ENCODE measurements around the gene CREB5. TPM values are rescaled to one million over a fixed set of nuclear protein-coding genes. Genes with fewer than 3 reads are reported as not detected.

Gene CREB5
- total RNA-seq, 4 donors from 2014 or later, result 0.88 to 31.4 (median 15.9) TPM

DNA sequence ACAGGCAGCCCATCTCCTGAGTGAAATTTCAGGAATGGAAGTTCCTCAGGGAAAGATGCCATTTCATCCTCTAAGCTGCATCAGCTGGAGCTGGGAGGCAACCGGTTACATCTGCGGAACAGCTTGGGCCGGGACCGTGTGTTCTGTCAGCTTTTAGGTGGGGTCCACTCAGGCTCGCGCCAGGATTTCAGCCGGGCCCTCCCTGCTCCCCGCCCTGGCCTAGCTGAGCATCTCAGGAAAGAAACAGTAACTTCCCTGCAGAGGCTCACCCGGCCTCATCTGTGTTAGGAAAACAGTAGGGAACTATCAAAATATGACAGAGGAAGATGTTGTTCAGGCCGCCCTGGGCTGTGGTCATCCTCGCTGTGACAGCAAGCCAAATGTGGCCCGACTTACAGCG is 435.4 kb downstream of the CREB5 start:
- H3K27ac ChIP-seq, result no peak overlapping the region
- H3K36me3 ChIP-seq, result no peaks in the 10 kb centered on the region
- H3K4me1 ChIP-seq, result no peaks in the 10 kb centered on the region
- no peak overlapping the region for H3K4me3 ChIP-seq
- H3K9me3 ChIP-seq, result no peaks in the 10 kb centered on the region
- H3K27me3 ChIP-seq, result no peaks in the 10 kb centered on the region
- peak in 1 of 3 donors; percentile 47 for DNase-seq
- TF ChIP-seq, protein P1, sequence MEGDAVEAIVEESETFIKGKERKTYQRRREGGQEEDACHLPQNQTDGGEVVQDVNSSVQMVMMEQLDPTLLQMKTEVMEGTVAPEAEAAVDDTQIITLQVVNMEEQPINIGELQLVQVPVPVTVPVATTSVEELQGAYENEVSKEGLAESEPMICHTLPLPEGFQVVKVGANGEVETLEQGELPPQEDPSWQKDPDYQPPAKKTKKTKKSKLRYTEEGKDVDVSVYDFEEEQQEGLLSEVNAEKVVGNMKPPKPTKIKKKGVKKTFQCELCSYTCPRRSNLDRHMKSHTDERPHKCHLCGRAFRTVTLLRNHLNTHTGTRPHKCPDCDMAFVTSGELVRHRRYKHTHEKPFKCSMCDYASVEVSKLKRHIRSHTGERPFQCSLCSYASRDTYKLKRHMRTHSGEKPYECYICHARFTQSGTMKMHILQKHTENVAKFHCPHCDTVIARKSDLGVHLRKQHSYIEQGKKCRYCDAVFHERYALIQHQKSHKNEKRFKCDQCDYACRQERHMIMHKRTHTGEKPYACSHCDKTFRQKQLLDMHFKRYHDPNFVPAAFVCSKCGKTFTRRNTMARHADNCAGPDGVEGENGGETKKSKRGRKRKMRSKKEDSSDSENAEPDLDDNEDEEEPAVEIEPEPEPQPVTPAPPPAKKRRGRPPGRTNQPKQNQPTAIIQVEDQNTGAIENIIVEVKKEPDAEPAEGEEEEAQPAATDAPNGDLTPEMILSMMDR (IDR thresholded peaks at IDR 0.05), result no peak
- TF ChIP-seq POLR2A (IDR thresholded peaks at IDR 0.05), result no peak

DNA sequence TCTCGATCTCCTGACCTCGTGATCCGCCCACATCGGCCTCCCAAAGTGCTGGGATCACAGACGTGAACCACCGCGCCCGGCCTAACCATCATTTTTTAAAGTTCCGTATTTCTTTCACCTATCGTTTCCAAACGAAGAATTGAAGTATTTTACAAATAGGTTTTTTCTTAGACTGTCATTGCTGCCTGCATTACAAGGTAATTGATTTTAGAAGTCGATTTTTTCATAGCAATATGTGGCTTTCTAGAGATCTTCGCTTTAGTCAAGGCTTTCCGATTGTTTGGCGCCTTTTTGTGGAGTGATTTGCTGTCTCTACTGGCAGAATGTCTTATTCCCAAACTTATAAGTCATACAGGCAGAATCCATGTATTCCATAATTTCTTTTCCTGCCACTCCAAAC is 436.6 kb downstream of the CREB5 start:
- H3K4me3 ChIP-seq, result no peak overlapping the region
- TF ChIP-seq, protein P1 (IDR thresholded peaks at IDR 0.05), result no peak
- no peak for TF ChIP-seq POLR2A (IDR thresholded peaks at IDR 0.05)
- no peak overlapping the region for H3K27ac ChIP-seq

DNA sequence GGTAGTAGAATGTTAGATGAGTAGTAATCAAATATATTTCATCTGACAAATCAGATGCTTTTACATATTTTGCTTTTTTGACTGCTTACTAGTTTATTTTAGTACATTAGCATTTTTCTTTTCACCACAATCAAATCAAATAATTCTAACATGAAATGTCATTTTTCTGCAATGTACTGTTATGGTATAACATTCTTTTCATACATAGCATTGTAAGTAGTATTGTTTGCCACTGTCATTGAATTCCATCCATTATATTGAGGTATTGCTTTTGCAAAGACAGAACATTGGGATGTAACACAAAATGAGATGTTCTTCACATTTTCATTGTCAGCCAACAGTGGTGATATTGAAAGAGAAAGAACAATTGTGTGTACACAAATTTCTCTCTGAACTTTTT is 438.4 kb downstream of the CREB5 start:
- Histone ChIP-seq H3K4me3 (no peak overlapping the region), H3K36me3 (no peaks in the 10 kb centered on the region), H3K27me3 (no peaks in the 10 kb centered on the region), H3K9me3 (no peaks in the 10 kb centered on the region), H3K27ac (no peak overlapping the region), H3K4me1 (peaks cover 0 to 10% (median 0%) of the 10 kb centered on the region in 4 donors)
- DNase-seq, result no peak
- TF ChIP-seq POLR2A (IDR thresholded peaks at IDR 0.05), result no peak
- TF ChIP-seq, protein P1 (IDR thresholded peaks at IDR 0.05), result no peak

More for the DNA sequence above, 436.6 kb downstream of the CREB5 start:
- Histone ChIP-seq H3K27me3 (no peaks in the 10 kb centered on the region), H3K36me3 (no peaks in the 10 kb centered on the region), H3K4me1 (peaks cover 0 to 9% (median 0%) of the 10 kb centered on the region in 4 donors), H3K9me3 (no peaks in the 10 kb centered on the region)
- no peak for DNase-seq

DNA sequence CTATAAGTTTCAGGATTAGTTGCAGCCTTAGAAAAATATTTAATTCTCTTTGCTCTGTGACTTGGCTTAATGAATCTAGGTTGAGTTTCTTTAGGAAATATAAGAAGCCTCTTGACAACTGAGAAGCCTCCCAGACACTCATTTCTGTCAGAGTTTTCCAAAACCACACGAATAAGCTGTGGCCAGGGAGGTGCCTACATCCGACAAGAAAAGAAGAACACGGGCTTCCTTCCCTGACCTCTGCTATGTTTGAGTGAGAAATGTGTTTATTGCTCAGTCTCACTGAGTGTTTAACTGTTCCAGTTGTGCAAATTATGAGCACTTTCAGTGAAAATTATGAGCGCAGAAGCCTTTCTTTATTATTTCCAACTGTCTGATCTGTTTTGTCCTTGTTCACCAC is 440.8 kb downstream of the CREB5 start:
- Histone ChIP-seq H3K36me3 (no peaks in the 10 kb centered on the region), H3K27me3 (no peaks in the 10 kb centered on the region), H3K9me3 (no peaks in the 10 kb centered on the region), H3K4me3 (no peak overlapping the region), H3K27ac (no peak overlapping the region), H3K4me1 (peaks cover 0 to 10% (median 0%) of the 10 kb centered on the region in 4 donors)
- TF ChIP-seq, protein P1 (IDR thresholded peaks at IDR 0.05), result no peak
- TF ChIP-seq POLR2A (IDR thresholded peaks at IDR 0.05), result no peak
- no peak for DNase-seq

DNA sequence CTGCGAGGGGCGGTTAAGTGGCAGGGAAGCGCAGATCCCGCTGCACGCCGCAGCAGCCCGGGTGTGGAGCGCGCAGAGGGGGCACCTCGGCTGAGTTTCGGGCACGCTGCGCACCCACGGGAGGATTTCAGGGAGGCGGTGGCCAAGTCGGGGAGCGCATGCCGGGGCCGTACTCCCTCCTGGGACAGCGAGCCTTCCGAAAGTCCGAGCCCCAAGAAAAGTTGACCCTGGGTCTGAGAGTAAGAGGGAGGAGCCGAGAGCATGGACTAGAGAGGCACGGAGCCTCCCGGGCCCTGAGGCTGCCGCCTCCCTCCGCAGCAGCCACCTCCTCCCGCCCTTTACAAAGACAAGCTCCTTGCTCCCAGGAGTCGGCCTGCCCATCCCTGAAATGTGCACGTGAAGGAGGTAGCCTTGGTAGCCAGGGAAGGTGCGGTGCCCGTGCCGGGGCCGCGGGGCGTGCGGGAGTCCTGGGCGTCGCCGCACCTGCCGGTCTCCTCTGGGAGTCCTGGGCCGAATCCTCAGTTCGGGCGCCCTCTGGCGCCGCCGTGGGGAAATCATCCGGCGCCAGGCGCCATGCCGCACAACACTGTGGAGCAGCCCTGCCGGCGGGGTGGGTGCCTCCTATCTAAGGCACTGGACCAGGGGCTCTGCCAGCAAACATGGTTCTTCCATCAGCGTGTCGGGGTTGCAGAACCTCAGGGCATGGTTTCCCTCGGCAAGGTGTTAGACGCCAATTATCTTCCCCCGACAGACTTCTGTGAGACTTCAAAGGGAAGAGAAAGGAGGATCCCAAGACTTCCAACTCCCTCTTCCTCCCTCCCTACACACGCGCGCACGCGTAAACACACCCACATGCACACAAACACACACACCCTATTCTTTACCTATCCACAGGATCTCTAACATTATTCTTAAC is 441.8 kb downstream of the CREB5 start:
- no peak for TF ChIP-seq POLR2A (IDR thresholded peaks at IDR 0.05)
- TF ChIP-seq, protein P1 (IDR thresholded peaks at IDR 0.05), result peak; percentile 63 to 88 (median 84)
- DNase-seq, result peak; percentile 63 to 89 (median 86)
- Histone ChIP-seq H3K27ac (peak overlapping the region in 1 of 4 donors; percentile 55), H3K27me3 (no peaks in the 10 kb centered on the region), H3K4me1 (peaks cover 0 to 10% (median 0%) of the 10 kb centered on the region in 4 donors), H3K36me3 (no peaks in the 10 kb centered on the region), H3K4me3 (peak overlapping the region; percentile 33 to 55 (median 50)), H3K9me3 (no peaks in the 10 kb centered on the region)
